Measurements from ENCODE around the gene FIBP.
A peak's percentile ranks its signal among the peaks of the same experiment; 100 is the strongest.

FIBP gene

DNA sequence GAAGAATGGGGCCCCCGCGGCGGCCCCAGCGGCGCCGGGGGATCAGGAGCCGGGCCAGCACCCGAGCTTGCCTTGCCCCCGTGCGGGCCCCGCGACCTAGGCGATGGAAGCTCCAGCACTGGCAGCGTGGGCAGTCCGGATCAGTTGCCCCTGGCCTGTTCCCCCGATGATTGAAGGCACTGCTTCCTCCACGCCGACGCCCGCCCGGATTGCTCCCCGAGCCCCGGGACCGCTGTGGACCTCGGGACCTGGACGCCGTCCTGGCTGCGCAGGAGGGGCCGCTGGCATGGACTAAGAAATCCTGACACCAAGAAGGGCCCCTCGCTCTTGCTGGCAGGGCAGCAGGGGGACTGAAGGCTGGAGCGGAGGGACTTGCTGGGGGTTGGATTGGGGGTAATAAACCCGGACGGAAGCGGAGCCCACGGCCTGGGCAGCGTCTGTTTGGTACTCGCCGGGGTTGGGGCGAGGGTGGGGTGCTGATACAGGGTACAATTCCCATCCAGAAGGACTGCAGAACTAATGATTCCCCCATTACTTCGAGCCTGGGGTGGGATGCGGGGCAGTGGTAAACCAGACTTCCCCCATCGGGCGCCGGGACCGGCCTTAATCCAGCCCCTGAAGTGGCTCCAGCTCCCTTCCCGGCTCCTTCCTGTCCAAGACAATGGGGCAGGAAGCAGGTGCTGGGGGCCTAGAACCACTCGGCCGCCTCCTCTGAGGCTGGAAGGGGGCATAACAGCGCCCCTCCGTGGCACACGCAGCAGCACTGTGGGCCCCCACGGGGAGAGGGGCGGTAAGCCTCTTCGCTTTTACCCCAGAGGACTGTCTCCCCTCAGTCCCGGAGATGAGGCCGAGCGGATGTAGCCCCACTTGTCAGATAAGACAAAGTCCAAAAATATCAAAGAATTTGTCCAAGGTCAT lies 3.2 kb upstream of the FIBP start:
- DNase-seq = peak in 3 of 56 donors; percentile 25 to 55 (median 41)

DNA sequence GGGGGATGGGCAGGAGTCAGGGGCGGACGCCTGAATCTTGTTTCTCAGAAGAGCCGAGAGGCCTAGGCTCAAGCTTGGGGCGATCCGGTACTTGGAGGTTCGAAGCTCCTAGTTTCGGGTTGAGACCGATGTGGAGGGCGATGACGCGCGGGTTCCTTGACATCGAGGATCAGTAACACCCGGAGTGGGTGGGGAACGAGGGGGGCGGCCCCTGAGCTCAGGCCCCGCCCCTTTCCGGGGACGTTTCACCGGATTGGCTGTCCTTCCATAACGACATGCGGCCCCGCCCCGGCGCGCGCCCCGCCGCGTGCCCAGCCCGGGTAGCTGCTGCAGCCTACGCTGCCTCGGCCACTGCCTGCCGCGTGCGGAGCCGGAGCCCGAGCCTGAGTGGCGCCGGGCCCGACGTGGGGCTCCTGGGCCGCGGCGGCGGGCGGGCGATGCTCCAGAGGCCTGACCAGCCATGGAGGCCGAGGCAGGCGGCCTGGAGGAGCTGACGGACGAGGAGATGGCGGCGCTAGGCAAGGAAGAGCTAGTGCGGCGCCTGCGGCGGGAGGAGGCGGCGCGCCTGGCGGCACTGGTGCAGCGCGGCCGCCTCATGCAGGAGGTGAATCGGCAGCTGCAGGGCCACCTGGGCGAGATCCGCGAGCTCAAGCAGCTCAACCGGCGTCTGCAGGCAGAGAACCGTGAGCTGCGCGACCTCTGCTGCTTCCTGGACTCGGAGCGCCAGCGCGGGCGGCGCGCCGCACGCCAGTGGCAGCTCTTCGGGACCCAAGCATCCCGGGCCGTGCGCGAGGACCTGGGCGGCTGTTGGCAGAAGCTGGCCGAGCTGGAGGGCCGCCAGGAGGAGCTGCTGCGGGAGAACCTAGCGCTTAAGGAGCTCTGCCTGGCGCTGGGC lies 2.3 kb upstream of the FIBP start, which contains the start of gene CCDC85B:
CCDC85B (plus strand) TSS at position 350 of the 895 bp plus-strand sequence; CDS start at position 461, 111 bp downstream.
- peak; percentile 70 to 100 (median 96) for DNase-seq

- DNase-seq = peak in 1 of 56 donors; percentile 58
These were observed 528 bp downstream of the FIBP start for GRCh38 chr11:65887723-65888162.

DNA sequence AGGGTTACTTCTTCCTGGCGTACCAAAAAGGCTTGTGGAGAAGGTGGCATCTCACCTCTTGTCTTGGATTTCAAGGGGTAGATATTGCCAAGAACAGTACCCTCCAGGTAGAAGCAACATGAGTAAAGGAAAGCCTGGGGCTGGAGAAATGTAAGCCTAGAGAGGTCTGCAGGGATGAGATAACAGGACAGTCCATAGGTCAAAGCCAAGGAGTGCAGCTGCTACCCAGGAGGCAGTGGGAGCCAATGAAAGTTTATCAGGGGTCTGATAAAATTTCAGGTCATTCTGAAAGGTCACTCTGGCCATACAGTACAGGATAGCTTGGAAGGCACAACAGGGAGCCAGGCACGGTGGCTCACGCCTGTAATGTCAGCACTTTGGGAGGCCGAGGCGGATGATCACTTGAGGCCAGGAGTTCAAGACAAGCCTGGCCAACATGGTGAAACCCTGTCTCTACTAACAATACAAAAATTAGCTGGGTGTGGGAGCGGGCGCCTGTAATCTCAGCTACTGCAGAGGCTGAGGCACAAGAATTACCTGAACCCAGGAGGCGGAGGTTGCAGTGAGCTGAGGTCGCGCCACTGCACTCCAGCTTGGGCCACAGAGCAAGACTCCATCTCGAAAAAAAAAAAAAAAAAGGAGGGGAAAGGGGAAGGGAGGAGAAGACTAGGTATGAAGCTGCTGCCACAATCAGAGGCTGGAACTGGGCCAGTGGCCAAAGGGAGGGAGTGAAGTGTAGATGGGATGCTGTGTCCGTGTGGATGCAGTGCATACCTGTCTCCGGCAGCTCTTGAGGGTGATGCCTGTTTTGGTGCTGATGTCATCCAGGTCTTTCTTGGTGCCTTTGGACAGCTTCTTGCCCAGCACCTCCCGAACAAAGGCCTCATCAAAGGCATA lies 1.2 kb downstream of the FIBP start:
- DNase-seq = no peak

DNA sequence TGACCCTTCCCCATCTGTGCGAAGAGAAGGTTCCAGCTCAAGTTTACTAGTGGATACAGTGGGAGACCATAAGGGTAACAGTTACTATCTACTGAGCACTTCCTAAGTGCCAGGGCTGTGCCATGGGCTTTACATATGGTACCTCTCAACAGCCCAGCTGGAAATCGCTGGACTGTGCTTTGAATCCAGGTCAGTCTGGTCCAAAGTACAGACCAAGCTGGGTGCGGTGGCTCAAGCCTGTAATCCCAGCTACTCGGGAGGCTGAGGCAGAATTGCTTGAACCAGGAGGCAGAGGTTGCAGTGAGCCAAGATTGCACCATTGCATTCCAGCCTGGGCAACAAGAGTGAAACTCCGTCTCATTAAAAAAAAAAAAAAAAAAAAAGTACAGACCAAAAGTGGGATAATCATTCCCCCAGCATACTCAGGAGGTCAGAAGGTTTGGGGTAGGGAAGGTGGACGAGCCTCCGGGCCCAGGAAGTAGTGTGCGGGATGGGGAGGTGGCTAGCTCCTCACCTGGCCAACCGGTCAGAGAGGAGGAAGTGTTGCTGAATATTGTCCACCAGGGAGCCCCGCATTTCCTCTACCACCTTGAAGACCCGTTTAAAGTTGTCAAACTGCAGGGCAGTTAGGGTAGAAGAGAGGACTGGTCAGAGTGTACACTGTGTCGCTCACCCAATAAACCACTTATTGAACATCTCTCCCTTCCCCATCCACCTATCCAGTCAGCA lies 2.3 kb downstream of the FIBP start:
- DNase-seq = no peak

GRCh38 chr11:65885231-65885630 lies 3.0 kb downstream of the FIBP start:
- no peak for DNase-seq

DNA sequence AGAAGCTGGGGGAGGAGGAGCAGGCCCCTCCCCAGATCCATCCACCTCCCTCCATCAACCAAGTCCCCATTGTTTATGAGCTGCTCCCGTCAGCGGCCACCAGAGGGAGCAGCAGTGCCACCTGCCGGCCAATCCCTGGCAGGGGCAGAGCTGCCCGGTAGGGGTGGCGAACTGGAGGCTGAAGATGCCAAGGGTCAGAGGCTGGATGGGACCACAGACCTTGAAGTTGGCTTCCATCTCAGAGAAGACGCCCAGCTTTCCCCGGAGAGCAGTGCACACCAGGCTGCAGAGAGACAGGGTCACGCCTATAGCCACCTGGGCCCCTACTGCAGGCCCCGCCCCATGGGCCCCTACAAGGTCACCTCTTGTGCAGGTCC lies 3.6 kb downstream of the FIBP start:
- DNase-seq = peak in 51 of 56 donors; percentile 16 to 83 (median 52)

DNA sequence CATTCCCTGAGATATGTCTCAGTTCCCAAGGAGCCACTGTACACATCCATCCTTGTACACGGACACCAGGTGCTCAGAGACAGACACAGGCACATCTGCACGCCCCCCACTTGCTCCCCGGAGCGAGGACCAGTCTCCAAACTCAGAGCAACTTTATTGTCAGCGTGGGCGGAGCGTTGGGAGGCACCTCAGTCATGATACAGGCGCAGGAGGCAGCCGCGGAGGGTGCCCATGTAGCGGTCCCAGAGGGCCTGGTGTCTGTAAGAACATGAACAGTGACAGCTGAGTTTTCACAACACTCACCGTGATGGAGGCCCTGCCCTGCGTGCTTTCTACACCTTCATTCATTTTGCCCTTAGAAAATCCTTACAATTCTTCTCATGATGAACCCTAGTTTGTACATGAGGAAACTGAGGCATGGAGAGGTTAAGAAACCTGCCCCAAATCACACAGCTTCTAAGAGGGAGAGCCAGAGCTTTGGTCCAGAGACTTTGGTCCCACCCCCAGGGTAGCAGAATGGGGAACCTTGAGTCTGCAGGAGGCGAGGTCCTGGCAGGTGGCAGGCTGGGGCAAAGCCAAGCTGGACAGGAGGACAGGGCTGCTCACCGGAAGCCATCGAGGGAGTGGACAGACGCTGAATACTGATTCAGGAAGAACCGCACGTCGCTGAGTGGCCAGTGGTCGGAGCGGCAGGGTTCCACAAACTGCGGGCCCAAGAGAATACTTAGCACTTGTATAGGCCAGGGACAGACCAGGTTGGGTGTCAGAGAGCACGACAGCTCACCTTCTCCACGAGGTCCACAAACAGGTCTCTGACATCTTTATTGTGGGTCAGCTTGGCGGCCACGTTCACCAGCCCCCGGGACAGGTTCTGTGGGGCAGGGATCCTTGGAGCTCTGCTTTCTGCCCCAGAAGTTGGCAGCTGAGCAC lies 4.2 kb downstream of the FIBP start:
- DNase-seq = no peak

DNA sequence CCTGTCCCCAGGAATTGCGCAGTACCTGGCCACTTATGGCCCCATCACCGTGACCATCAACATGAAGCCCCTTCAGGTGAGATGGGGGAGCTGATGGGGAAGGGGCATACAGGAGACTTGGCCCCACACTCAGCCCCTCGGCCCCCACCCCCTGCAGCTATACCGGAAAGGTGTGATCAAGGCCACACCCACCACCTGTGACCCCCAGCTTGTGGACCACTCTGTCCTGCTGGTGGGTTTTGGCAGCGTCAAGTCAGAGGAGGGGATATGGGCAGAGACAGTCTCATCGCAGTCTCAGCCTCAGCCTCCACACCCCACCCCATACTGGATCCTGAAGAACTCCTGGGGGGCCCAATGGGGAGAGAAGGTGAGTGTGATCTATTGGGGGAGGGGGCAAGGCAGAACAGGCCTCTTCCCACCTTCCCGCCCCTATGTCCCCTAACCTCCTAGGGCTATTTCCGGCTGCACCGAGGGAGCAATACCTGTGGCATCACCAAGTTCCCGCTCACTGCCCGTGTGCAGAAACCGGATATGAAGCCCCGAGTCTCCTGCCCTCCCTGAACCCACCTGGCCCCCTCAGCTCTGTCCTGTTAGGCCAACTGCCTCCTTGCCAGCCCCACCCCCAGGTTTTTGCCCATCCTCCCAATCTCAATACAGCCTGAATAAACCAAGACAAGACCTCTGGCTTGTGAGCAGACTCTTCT lies 5.1 kb downstream of the FIBP start:
- DNase-seq = no peak

DNA sequence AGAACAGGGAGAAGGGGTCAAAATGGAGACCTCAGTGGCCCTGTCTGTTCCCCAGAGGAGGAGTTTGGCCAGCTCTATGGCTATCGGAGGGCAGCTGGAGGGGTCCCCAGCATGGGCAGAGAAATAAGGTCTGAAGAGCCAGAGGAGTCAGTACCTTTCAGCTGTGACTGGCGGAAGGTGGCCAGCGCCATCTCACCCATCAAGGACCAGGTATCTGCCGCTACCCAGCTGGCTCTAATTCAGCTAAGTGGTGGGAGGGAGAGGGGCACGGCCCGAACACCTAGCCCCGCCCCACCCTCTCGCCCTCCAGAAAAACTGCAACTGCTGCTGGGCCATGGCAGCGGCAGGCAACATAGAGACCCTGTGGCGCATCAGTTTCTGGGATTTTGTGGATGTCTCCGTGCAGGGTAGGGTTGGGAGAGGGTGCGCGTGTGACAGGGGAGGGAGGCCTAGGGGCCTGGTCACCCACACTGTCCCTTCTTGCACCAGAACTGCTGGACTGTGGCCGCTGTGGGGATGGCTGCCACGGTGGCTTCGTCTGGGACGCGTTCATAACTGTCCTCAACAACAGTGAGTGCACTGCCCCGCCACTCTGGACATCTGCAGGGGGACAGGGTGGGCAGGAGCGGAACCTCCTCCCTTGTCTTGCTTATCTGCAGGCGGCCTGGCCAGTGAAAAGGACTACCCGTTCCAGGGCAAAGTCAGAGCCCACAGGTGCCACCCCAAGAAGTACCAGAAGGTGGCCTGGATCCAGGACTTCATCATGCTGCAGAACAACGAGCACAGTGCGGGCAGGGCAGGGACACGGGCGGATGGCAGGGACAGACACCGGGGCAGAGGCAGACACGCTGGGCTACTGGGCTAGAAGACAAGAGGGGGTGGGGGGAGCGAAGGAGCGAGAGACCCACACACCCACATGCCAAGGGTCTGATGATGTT lies 5.9 kb downstream of the FIBP start:
- no peak for DNase-seq

DNA sequence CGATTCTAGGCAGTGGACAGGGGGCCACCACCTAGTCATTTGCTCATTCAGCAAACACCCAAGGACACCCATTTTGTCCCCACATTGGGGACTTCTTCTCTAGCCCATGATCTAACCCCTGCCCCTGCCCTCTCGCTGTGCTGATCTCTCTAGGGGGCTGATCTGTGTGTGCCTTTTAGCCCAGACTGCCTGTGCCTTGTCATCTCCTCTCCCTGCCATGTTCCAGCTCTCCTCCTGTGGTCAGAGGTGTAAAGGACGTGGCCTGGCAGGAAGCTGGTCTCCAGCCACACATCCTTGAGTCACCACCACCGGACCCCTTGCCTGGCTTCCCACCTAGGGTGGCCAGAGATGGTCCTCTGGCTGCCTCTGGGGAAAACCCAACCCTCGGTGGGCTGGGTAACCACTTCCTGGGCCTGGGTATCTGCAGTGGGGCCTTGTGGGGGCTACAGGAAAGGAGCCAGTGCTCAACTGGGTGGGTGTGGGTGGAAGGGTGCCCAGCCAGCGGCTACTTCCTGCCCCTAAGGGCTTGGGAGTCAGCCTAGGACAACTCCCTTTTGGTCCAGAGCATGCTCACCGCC lies 7.3 kb downstream of the FIBP start:
- DNase-seq = no peak

DNA sequence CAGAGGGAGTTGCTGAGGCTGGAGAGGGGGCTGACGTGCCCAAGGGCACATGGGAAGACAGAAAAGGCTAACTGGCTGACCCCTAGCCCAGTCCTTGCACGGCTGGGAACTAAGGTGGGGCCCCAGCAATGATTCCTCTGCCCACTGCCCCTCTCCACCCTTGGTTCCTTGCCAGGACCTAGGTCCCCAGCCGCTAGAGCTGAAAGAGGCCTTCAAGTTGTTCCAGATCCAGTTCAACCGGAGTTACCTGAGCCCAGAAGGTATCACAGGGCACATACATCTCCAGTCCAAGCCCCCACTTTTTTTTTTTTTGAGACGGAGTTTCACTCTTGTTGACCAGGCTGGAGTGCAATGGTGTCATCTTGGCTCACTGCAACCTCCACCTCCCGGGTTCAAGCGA lies 8.2 kb downstream of the FIBP start:
- no peak for DNase-seq

- no peak for DNase-seq
These were observed 8.7 kb downstream of the FIBP start, which contains the start of gene CTSW for GRCh38 chr11:65879617-65880016. Gene CTSW, plus strand, starts transcription at chr11:65879837. Its CDS starts 18 bp downstream, at chr11:65879855.

GRCh38 chr11:65873318-65874156 lies 14.7 kb downstream of the FIBP start:
- peak in 55 of 56 donors; percentile 30 to 96 (median 82) for DNase-seq

GRCh38 chr11:65872586-65873317 lies 15.5 kb downstream of the FIBP start, which contains the start of gene EFEMP2:
Gene EFEMP2, minus strand, starts transcription at chr11:65872800. Its CDS starts 446 bp downstream, at chr11:65872354.
- DNase-seq = peak in 5 of 56 donors; percentile 23 to 52 (median 42)
